CD4-positive, alpha-beta T cell treated with Interferon gamma for 1 hour (primary cell): ENCODE measurements around the gene PIM1.
"Not testable (repeated sequence)": the region's sequence is repeated elsewhere in the genome, so short reads cannot be mapped to it uniquely, and the experiment has no call there.

ENCODE experiments used
- DNase-seq: peaks from one replicate; pipeline ENCODE4 v3.0.0-alpha.2; 2020

The PIM1 gene

GRCh38 chr6:37194886-37195285 lies 24.9 kb downstream of the PIM1 start:
- not testable (repeated sequence) for DNase-seq

- DNase-seq: not testable (repeated sequence)
These were observed 26.5 kb downstream of the PIM1 start for GRCh38 chr6:37196451-37196850.

- DNase-seq: no peak
These were observed 30.1 kb downstream of the PIM1 start for GRCh38 chr6:37200085-37200484.

GRCh38 chr6:37201726-37202125 lies 31.8 kb downstream of the PIM1 start:
- no peak for DNase-seq

GRCh38 chr6:37202788-37203491 lies 33.0 kb downstream of the PIM1 start:
- no peak for DNase-seq

DNA sequence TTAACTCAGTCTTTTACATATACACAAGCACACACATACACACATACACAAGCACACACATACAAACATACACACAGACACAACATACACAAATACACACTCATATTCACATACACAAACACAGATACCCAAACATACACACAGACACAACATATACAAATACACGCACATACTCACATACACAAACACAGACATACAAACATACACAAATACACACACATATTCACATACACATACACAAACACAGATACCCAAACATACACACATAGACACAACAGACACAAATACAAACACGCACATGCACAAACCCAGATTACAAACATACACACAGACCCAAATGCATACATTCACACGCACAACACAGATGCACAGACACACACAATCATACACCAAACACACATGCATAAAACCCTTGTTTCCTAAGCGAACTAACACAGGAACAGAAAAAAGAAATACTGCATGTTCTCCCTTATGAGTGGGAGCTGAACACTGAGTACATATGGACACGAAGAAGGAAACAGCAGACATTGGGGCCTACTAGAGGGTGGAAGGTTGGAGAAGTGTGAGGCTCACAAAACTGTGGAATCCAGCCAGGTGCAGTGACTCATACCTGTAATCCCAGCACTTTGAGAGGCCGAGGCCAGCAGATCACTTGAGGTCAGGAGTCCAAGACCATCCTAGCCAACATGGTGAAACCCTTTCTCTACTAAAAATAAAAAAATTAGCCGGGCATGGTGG lies 34.2 kb downstream of the PIM1 start:
- DNase-seq: no peak

DNA sequence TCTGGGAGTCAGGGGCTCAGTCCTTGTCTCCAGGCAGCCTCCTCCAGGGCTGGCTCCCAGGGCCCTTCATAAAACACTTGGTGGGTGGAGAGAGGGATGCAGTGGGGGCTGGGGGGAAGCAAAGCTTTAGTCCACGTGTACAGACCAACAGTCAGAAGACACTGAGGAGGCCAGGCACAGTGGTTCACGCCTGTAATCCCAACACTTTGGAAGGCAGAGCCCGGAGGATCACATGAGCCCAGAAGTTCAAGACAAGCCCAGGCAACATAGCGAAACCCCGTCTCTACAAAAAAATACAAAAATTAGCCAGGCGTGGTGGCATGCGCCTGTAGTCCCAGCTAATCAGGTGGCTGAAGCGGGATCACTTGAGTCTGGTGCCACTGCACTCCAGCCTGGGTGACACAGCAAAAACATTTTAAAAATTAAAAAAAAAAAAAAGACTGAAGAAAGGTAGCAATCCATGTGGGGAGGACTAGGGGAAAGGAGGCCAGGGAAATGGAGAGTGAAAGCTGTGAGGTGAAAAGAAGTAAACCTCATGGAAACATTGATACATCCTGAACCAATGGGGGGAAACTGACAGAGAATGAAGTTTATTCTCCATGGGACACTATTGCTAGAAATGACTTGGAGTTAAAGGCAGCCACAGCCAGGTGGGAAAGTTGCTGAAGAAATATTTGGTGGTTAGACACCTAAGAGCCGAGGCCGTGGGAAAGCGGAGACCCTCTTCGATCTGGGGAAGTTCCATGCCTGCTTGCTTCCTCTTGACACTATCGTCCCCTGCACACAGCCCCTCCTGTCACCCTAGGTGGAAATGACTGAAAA lies 35.4 kb downstream of the PIM1 start:
- DNase-seq: no peak

- no peak for DNase-seq
These were observed 36.0 kb downstream of the PIM1 start for GRCh38 chr6:37205997-37206340.

DNA sequence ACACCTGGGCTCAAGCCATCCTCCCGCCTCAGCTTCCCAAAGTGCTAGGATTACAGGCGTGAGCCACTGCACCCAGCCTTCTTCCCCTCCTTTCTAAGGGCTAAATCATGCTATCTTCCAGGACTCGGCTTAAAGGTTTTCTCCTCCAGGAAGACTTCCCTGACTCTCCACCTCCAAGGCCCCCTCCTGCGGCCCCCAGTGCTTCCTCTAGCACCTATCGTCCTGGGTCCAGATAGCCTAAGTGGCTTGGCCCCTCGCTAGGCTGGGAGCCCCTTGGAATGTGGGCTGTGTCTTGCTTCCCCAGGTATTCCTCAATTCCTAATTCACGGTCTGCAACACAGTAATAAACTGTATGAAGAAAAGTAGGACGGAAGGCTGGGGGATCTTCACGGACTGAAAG lies 36.7 kb downstream of the PIM1 start:
- DNase-seq: no peak

- peak; percentile 88 for DNase-seq
These were observed 38.0 kb downstream of the PIM1 start for GRCh38 chr6:37207903-37208456.

DNA sequence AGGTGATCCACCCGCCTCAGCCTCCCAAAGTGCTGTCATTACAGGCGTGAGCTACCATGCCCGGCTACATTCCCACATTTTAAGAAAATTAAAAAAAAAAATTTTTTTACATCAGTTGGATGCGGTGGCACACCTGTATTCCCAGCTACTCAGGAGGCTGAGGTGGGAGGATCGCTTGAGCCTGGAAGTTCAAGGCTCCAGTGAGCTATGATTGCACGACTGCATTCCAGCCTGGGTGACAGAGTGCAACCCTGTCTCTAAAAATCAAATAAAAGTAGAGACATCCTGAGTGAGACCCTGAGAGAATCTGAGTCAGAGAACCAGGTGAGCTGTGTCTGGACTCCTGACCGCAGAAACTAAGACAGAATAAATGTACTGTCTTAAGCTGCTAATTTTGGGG lies 38.8 kb downstream of the PIM1 start:
- DNase-seq: no peak

DNA sequence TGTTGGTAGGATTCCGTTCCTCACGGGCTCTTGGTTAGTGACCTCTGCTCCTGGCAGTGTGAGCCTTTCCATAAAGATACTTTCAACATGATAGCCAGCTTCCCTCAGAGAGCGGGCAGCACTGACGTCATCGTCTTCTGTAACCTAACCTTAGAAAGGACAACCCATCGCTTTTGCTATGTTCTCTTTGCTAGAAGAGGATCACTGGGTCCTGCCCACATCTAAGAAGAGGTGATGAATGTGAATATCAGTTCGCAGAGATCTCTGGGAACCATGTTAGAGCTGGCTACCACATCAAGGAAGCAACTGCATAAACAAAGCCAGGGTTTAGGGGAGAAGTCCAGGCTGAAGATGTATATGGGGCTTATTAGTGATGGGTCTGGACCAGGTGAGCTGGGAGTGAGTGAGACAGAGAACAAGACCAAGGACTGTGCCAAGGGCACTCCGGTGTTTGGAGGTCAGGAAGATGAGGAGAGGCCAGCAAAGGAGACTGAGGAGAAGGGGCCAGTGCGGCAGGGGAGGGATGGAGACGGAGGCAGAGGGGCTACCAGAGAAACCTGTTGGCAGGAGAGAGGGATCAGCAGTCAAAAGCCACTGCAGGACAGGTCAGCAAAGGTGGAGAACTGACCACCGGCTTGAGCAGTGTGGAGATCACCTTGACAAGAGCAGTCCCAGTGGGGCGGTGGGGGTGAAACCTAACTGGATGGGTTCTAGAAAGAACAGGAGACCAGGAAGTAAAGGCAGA lies 39.7 kb downstream of the PIM1 start:
- DNase-seq: peak; percentile 48

GRCh38 chr6:37210313-37210968 lies 40.5 kb downstream of the PIM1 start:
- DNase-seq: peak; percentile 68

- no peak for DNase-seq
These were observed 42.3 kb downstream of the PIM1 start for GRCh38 chr6:37212268-37212667.

- no peak for DNase-seq
These were observed 48.1 kb downstream of the PIM1 start for GRCh38 chr6:37218061-37218460.

GRCh38 chr6:37218511-37218910 lies 48.6 kb downstream of the PIM1 start:
- DNase-seq: no peak

GRCh38 chr6:37221585-37222124 lies 51.7 kb downstream of the PIM1 start:
- DNase-seq: no peak

- peak; percentile 57 for DNase-seq
These were observed 52.4 kb downstream of the PIM1 start for GRCh38 chr6:37222125-37222967.

- no peak for DNase-seq
These were observed 53.0 kb downstream of the PIM1 start for GRCh38 chr6:37222992-37223391.
